Measurements from ENCODE around the gene PIP4K2C.
"Not testable (repeated sequence)": the region's sequence is repeated elsewhere in the genome, so short reads cannot be mapped to it uniquely, and the experiment has no call there.

- TF ChIP-seq CTCF (conservative IDR thresholded peaks at IDR 0.05); EZH2 (IDR thresholded peaks at IDR 0.05; ENCODE audit: low read depth): not testable (repeated sequence)
Measured at GRCh38 chr12:57645990-57646658, 55.1 kb downstream of the PIP4K2C start.

Measured in PC-9 (cell line).